Activated T-cell treated with anti-CD3 and anti-CD28 coated beads, Interleukin-2, amount 50 U/mL, for 1 hour (primary cell): ENCODE measurements around the gene ADCY7.
"Not testable (repeated sequence)": the region's sequence is repeated elsewhere in the genome, so short reads cannot be mapped to it uniquely, and the experiment has no call there.

Source experiments
- DNase-seq: peaks from one replicate; pipeline ENCODE4 v3.0.0-alpha.2; 2020

Gene ADCY7

GRCh38 chr16:50345210-50345609, 78.9 kb downstream of the ADCY7 start:
- not testable (repeated sequence) for DNase-seq

GRCh38 chr16:50351116-50351515, 84.8 kb downstream of the ADCY7 start:
- DNase-seq: no peak

- no peak for DNase-seq
These were observed 85.6 kb downstream of the ADCY7 start for GRCh38 chr16:50351952-50352351.

GRCh38 chr16:50354082-50354481, 87.7 kb downstream of the ADCY7 start:
- DNase-seq: no peak

GRCh38 chr16:50354629-50355456, 88.5 kb downstream of the ADCY7 start:
- no peak for DNase-seq

GRCh38 chr16:50359626-50360025, 93.3 kb downstream of the ADCY7 start:
- DNase-seq: no peak

- no peak for DNase-seq
These were observed 93.9 kb downstream of the ADCY7 start for GRCh38 chr16:50360033-50360778.

- DNase-seq: no peak
These were observed 94.4 kb downstream of the ADCY7 start for GRCh38 chr16:50360779-50361178.

- no peak for DNase-seq
These were observed 97.3 kb downstream of the ADCY7 start for GRCh38 chr16:50363656-50364055.

- DNase-seq: no peak
These were observed 99.6 kb downstream of the ADCY7 start for GRCh38 chr16:50365791-50366575.
